H9 (cell line): ENCODE measurements around the gene THAP5. TPM values are rescaled to one million over a fixed set of nuclear protein-coding genes. Genes with fewer than 3 reads are reported as not detected.

ENCODE experiments used
- DNase-seq: peaks from one replicate; pipeline ENCODE4 v3.0.0-alpha.2; 2017
- H2AFZ ChIP-seq: one replicate; pipeline ENCODE4 v1.6.1; 2013; ENCODE audit warnings: mild to moderate bottlenecking, low read length, control low read depth, moderate library complexity
- H2AK5ac ChIP-seq: 2 replicates; pipeline ENCODE4 v1.6.1; 2013; ENCODE audit warnings: low read length, control low read depth, mixed read lengths; ENCODE audit not compliant: insufficient read length
- H2BK120ac ChIP-seq: one replicate; pipeline ENCODE4 v1.6.1; 2013; ENCODE audit warnings: low read depth, mild to moderate bottlenecking, low read length, control low read depth, inconsistent platforms; ENCODE audit not compliant: poor library complexity, severe bottlenecking
- H2BK12ac ChIP-seq: 2 replicates; pipeline ENCODE4 v1.6.1; 2013; ENCODE audit warnings: low read length, control low read depth, mixed read lengths, low read depth; ENCODE audit not compliant: insufficient read length
- H2BK15ac ChIP-seq: 2 replicates; pipeline ENCODE4 v1.6.1; 2013; ENCODE audit warnings: low read depth, low read length, control low read depth
- H2BK20ac ChIP-seq: one replicate; pipeline ENCODE4 v1.6.1; 2013; ENCODE audit warnings: low read depth, mild to moderate bottlenecking, low read length, control low read depth, inconsistent platforms; ENCODE audit not compliant: poor library complexity, severe bottlenecking
- H2BK5ac ChIP-seq: 2 replicates; pipeline ENCODE4 v1.6.1; 2013; ENCODE audit warnings: low read length, control low read depth, mixed read lengths; ENCODE audit not compliant: insufficient read length
- H3K14ac ChIP-seq: 2 replicates; pipeline ENCODE4 v1.6.1; 2013; ENCODE audit warnings: low read length, control low read depth; ENCODE audit not compliant: insufficient read depth
- H3K18ac ChIP-seq: 2 replicates; pipeline ENCODE4 v1.6.1; 2013; ENCODE audit warnings: low read depth, mild to moderate bottlenecking, mixed read lengths, low read length, control low read depth; ENCODE audit not compliant: insufficient read length
- H3K23ac ChIP-seq: 2 replicates; pipeline ENCODE4 v1.6.1; 2013; ENCODE audit warnings: low read length, control low read depth, mixed read lengths, low read depth; ENCODE audit not compliant: insufficient read length
- H3K23me2 ChIP-seq: 2 replicates; pipeline ENCODE4 v1.6.1; 2013; ENCODE audit warnings: low read depth, mild to moderate bottlenecking, mixed read lengths, low read length, control low read depth; ENCODE audit not compliant: insufficient read length, poor library complexity, severe bottlenecking
- H3K27ac ChIP-seq: 2 replicates; pipeline ENCODE4 v1.5.1; 2013; ENCODE audit warnings: low read length, control low read depth, mixed read lengths, low read depth; ENCODE audit not compliant: insufficient read length
- H3K27me3 ChIP-seq: 2 replicates; pipeline ENCODE4 v1.6.1; 2013; ENCODE audit warnings: low read length, control low read depth, inconsistent platforms; ENCODE audit not compliant: insufficient read depth
- H3K4ac ChIP-seq: 2 replicates; pipeline ENCODE4 v1.6.1; 2013; ENCODE audit warnings: low read depth, mild to moderate bottlenecking, control low read depth, inconsistent platforms, low read length, moderate library complexity
- H3K4me1 ChIP-seq: 2 replicates; pipeline ENCODE4 v1.6.1; 2013; ENCODE audit warnings: low read length, control low read depth, inconsistent platforms; ENCODE audit not compliant: insufficient read depth
- H3K4me2 ChIP-seq: 2 replicates; pipeline ENCODE4 v1.6.1; 2013; ENCODE audit warnings: low read length, control low read depth, mixed read lengths; ENCODE audit not compliant: insufficient read length, insufficient read depth
- H3K56ac ChIP-seq: 2 replicates; pipeline ENCODE4 v1.6.1; 2013; ENCODE audit warnings: low read depth, mild to moderate bottlenecking, mixed read lengths, low read length, control low read depth; ENCODE audit not compliant: insufficient read length
- H3K79me1 ChIP-seq: 2 replicates; pipeline ENCODE4 v1.6.1; 2013; ENCODE audit warnings: low read depth, mild to moderate bottlenecking, moderate library complexity, low read length, control low read depth, inconsistent platforms; ENCODE audit not compliant: insufficient read depth, poor library complexity, severe bottlenecking
- H3K79me2 ChIP-seq: 2 replicates; pipeline ENCODE4 v1.6.1; 2013; ENCODE audit warnings: low read length, control low read depth, inconsistent platforms; ENCODE audit not compliant: insufficient read depth
- H3K9ac ChIP-seq: 2 replicates; pipeline ENCODE4 v1.6.1; 2013; ENCODE audit warnings: low read length, control low read depth, mixed read lengths; ENCODE audit not compliant: insufficient read length; ENCODE audit errors: extremely low read depth
- H3K9me3 ChIP-seq: one replicate; pipeline ENCODE4 v1.6.1; 2013; ENCODE audit warnings: low read depth, low read length, inconsistent platforms; ENCODE audit not compliant: control insufficient read depth
- H3T11ph ChIP-seq: one replicate; pipeline ENCODE4 v1.6.1; 2013; ENCODE audit warnings: mild to moderate bottlenecking, low read length, control low read depth, inconsistent platforms
- H4K20me1 ChIP-seq: one replicate; pipeline ENCODE4 v1.6.1; 2013; ENCODE audit not compliant: control insufficient read depth, insufficient read length, insufficient read depth
- H4K5ac ChIP-seq: 2 replicates; pipeline ENCODE4 v1.6.1; 2013; ENCODE audit warnings: low read depth, mild to moderate bottlenecking, mixed read lengths, low read length, control low read depth; ENCODE audit not compliant: insufficient read length
- H4K8ac ChIP-seq: replicated peaks from 2 replicates; pipeline ENCODE4 v1.6.1; 2013; ENCODE audit warnings: low read length, control low read depth, mixed read lengths, low read depth; ENCODE audit not compliant: insufficient read length
- H4K91ac ChIP-seq: 2 replicates; pipeline ENCODE4 v1.6.1; 2013; ENCODE audit warnings: low read depth, mild to moderate bottlenecking, moderate library complexity, mixed read lengths, low read length, control low read depth; ENCODE audit not compliant: insufficient read length
- H3K27ac Mint-ChIP-seq, 3 experiments: 2 replicates in 2 of 3; 3 replicates in 1 of 3; pipeline ENCODE4 v1.8.0; 2020 to 2021; ENCODE audit warnings: mixed read lengths in 3 of 3, mild to moderate bottlenecking in 1 of 3, moderate library complexity in 1 of 3
- H3K27me3 Mint-ChIP-seq: 2 replicates; pipeline ENCODE4 v1.8.0; 2021; ENCODE audit warnings: low read depth, mild to moderate bottlenecking, moderate library complexity, mixed read lengths
- H3K36me3 Mint-ChIP-seq, 3 experiments: 2 replicates in 2 of 3; 3 replicates in 1 of 3; pipeline ENCODE4 v1.8.0; 2020 to 2021; ENCODE audit warnings: low read depth in 3 of 3, mixed read lengths in 3 of 3; ENCODE audit not compliant: insufficient read depth in 1 of 3
- H3K4me1 Mint-ChIP-seq, 2 experiments: 2 replicates each; pipeline ENCODE4 v1.8.0; 2020; ENCODE audit warnings: mixed read lengths in 2 of 2
- H3K4me3 Mint-ChIP-seq, 2 experiments: 2 replicates in 1 of 2; 3 replicates in 1 of 2; pipeline ENCODE4 v1.8.0; 2020 to 2021; ENCODE audit warnings: mild to moderate bottlenecking in 2 of 2, mixed read lengths in 2 of 2, moderate library complexity in 1 of 2
- H3K9me3 Mint-ChIP-seq, 2 experiments: 2 replicates in 1 of 2; 3 replicates in 1 of 2; pipeline ENCODE4 v1.8.0; 2020; ENCODE audit warnings: mild to moderate bottlenecking in 2 of 2, mixed read lengths in 2 of 2, moderate library complexity in 1 of 2
- WGBS: extraction: QIAGEN DNeasy Blood & Tissue Kit; methylation state at CpG from one replicate; pipeline ENCODE4 v1.1.7; 2013; ENCODE audit warnings: missing lambda C conversion rate, low lambda C conversion rate, mixed read lengths; ENCODE audit not compliant: insufficient read length; ENCODE audit errors: extremely low coverage; 5-methylcytosine and 5-hydroxymethylcytosine counted together
- total RNA-seq: library from RNA; stranded (reverse); gene quantifications from 2 replicates; pipeline ENCODE4 v1.2.1, GENCODE V29; 2021
- TF ChIP-seq, protein P1 (sequence below): fragments of 200-600 bp; sonication (generic); conservative IDR thresholded peaks from 3 replicates; pipeline ENCODE4 v1.8.0; 2021; ENCODE audit warnings: antibody characterized with exemption, mild to moderate bottlenecking

Gene THAP5
- total RNA-seq, 1 experiment from 2014 or later, result 20.6 TPM

DNA sequence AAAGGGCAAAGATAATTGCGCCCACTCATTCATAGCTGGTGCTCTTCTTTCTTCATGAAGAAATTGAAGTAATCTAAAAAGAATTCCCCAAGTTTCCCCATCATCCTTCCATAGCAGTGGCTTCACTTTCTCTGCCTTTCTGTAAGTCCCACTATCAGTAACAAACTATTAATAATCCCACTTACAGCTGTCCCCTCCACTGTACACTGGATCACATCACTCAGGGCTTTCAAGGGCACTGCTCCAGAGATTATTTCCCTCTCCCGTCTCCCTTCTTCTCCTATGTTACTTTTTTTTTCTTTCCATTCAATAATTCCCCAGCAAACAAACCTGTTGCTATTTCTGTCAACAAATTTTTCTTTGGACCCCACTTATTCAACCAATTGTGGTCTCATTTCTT, 16.3 kb upstream of the THAP5 start:
- no peak overlapping the region for H3K4me2 ChIP-seq
- H3K4ac ChIP-seq, result no peak overlapping the region
- H4K20me1 ChIP-seq, result no peaks in the 10 kb centered on the region

More for the DNA sequence above, 16.3 kb upstream of the THAP5 start:
- TF ChIP-seq, protein P1, sequence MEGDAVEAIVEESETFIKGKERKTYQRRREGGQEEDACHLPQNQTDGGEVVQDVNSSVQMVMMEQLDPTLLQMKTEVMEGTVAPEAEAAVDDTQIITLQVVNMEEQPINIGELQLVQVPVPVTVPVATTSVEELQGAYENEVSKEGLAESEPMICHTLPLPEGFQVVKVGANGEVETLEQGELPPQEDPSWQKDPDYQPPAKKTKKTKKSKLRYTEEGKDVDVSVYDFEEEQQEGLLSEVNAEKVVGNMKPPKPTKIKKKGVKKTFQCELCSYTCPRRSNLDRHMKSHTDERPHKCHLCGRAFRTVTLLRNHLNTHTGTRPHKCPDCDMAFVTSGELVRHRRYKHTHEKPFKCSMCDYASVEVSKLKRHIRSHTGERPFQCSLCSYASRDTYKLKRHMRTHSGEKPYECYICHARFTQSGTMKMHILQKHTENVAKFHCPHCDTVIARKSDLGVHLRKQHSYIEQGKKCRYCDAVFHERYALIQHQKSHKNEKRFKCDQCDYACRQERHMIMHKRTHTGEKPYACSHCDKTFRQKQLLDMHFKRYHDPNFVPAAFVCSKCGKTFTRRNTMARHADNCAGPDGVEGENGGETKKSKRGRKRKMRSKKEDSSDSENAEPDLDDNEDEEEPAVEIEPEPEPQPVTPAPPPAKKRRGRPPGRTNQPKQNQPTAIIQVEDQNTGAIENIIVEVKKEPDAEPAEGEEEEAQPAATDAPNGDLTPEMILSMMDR, result no peak
- H3K14ac ChIP-seq, result no peak overlapping the region
- no peaks in the 10 kb centered on the region for H3K79me2 ChIP-seq
- Mint-ChIP-seq H3K36me3 (peaks cover 3 to 6% (median 4%) of the 10 kb centered on the region in 3 experiments; a peak in 6 of 7 replicates), H3K4me3 (no peak overlapping the region), H3K27ac (no peak overlapping the region), H3K9me3 (no peaks in the 10 kb centered on the region; a peak in 1 of 5 replicates), H3K4me1 (peaks cover 18 to 20% of the 10 kb centered on the region in 2 experiments), H3K27me3 (peaks cover 2% of the 10 kb centered on the region; the same call in 1 of the 2 replicates)
- no peaks in the 10 kb centered on the region for H3K23me2 ChIP-seq
- H3K27ac ChIP-seq, result no peak overlapping the region
- no CpG with 5 or more reads among the region's 2 CpGs for WGBS
- no peak overlapping the region for H3K56ac ChIP-seq
- H3K4me1 ChIP-seq, result peaks cover 7% of the 10 kb centered on the region
- H3T11ph ChIP-seq, result no peak overlapping the region
- no peak overlapping the region for H2AFZ ChIP-seq
- no peak overlapping the region for H4K5ac ChIP-seq
- no peaks in the 10 kb centered on the region for H3K79me1 ChIP-seq
- no peak overlapping the region for H2BK15ac ChIP-seq
- no peak overlapping the region for H2BK20ac ChIP-seq
- H3K18ac ChIP-seq, result no peak overlapping the region
- no peak overlapping the region for H3K23ac ChIP-seq
- H3K9me3 ChIP-seq, result no peaks in the 10 kb centered on the region
- no peak overlapping the region for H3K9ac ChIP-seq
- H4K91ac ChIP-seq, result no peak overlapping the region
- no peaks in the 10 kb centered on the region for H3K27me3 ChIP-seq
- no peak overlapping the region for H4K8ac ChIP-seq
- no peak for DNase-seq
- H2AK5ac ChIP-seq, result no peak overlapping the region
- H2BK12ac ChIP-seq, result no peak overlapping the region
- no peak overlapping the region for H2BK5ac ChIP-seq
- H2BK120ac ChIP-seq, result no peak overlapping the region
